Neural crest cell (in vitro differentiated cells): ENCODE results near the gene UMPS. TPM values are rescaled to one million over a fixed set of nuclear protein-coding genes. Genes with fewer than 3 reads are reported as not detected.

Source experiments
- DNase-seq: peaks from one replicate; pipeline ENCODE4 v3.0.0; 2021; ENCODE audit warnings: low read depth, mixed read lengths, low spot score
- H3K27ac Mint-ChIP-seq: one replicate; pipeline ENCODE4 v1.8.0; 2021; ENCODE audit warnings: mild to moderate bottlenecking, mixed read lengths; ENCODE audit not compliant: unreplicated experiment
- H3K27me3 Mint-ChIP-seq: 2 replicates; pipeline ENCODE4 v1.8.0; 2021; ENCODE audit warnings: low read depth, mild to moderate bottlenecking, mixed read lengths
- H3K36me3 Mint-ChIP-seq: 2 replicates; pipeline ENCODE4 v1.8.0; 2021; ENCODE audit warnings: low read depth, mild to moderate bottlenecking, mixed read lengths
- H3K4me1 Mint-ChIP-seq: 2 replicates; pipeline ENCODE4 v1.8.0; 2021; ENCODE audit warnings: mixed read lengths
- H3K4me3 Mint-ChIP-seq: one replicate; pipeline ENCODE4 v1.8.0; 2021; ENCODE audit warnings: mild to moderate bottlenecking, mixed read lengths
- H3K9me3 Mint-ChIP-seq: 2 replicates; pipeline ENCODE4 v1.8.0; 2021; ENCODE audit warnings: mixed read lengths
- CTCF ChIP-seq: fragments of 200-600 bp; sonication (generic); conservative IDR thresholded peaks from 2 replicates; pipeline ENCODE4 v1.5.0; 2021; ENCODE audit warnings: antibody characterized with exemption, mild to moderate bottlenecking
- total RNA-seq: library from RNA; stranded (reverse); gene quantifications from 2 replicates; pipeline ENCODE4 v1.2.1, GENCODE V29; 2021

Gene UMPS
- total RNA-seq, 1 donor from 2014 or later: 70.7 TPM

- H3K36me3 Mint-ChIP-seq: peaks cover 7% of the 10 kb centered on the region
- H3K27me3 Mint-ChIP-seq: no peaks in the 10 kb centered on the region
- TF ChIP-seq CTCF: no peak
- no peaks in the 10 kb centered on the region for H3K9me3 Mint-ChIP-seq
- DNase-seq: no peak
- peaks cover 68% of the 10 kb centered on the region for H3K4me1 Mint-ChIP-seq
- no peak overlapping the region for H3K4me3 Mint-ChIP-seq
- peak overlapping the region; percentile 38 for H3K27ac Mint-ChIP-seq
These were observed 44.1 kb downstream of the UMPS start for GRCh38 chr3:124774327-124774718.

- Mint-ChIP-seq H3K9me3 (no peaks in the 10 kb centered on the region), H3K4me3 (no peak overlapping the region), H3K36me3 (peaks cover 7% of the 10 kb centered on the region), H3K4me1 (peaks cover 68% of the 10 kb centered on the region), H3K27me3 (no peaks in the 10 kb centered on the region), H3K27ac (no peak overlapping the region)
- DNase-seq: no peak
- TF ChIP-seq CTCF: no peak
These were observed 44.7 kb downstream of the UMPS start for GRCh38 chr3:124774841-124775402.

- Mint-ChIP-seq H3K36me3 (peaks cover 7% of the 10 kb centered on the region), H3K4me3 (no peak overlapping the region)
- DNase-seq: no peak
These were observed 45.6 kb downstream of the UMPS start for GRCh38 chr3:124775877-124776276.

GRCh38 chr3:124776856-124777255, 46.6 kb downstream of the UMPS start:
- Mint-ChIP-seq H3K9me3 (no peaks in the 10 kb centered on the region), H3K27me3 (no peaks in the 10 kb centered on the region), H3K27ac (no peak overlapping the region), H3K4me3 (no peak overlapping the region), H3K36me3 (peaks cover 7% of the 10 kb centered on the region), H3K4me1 (peaks cover 69% of the 10 kb centered on the region)
- no peak for DNase-seq
- TF ChIP-seq CTCF: no peak

More at GRCh38 chr3:124775877-124776276, 45.6 kb downstream of the UMPS start:
- H3K9me3 Mint-ChIP-seq: no peaks in the 10 kb centered on the region
- peaks cover 69% of the 10 kb centered on the region for H3K4me1 Mint-ChIP-seq
- no peak for TF ChIP-seq CTCF
- no peak overlapping the region for H3K27ac Mint-ChIP-seq
- no peaks in the 10 kb centered on the region for H3K27me3 Mint-ChIP-seq

GRCh38 chr3:124777762-124778470, 47.7 kb downstream of the UMPS start:
- Mint-ChIP-seq H3K9me3 (no peaks in the 10 kb centered on the region), H3K36me3 (peaks cover 7% of the 10 kb centered on the region)

More at GRCh38 chr3:124777762-124778470, 47.7 kb downstream of the UMPS start:
- TF ChIP-seq CTCF: no peak
- Mint-ChIP-seq H3K4me3 (no peak overlapping the region), H3K27ac (no peak overlapping the region), H3K4me1 (peaks cover 61% of the 10 kb centered on the region), H3K27me3 (no peaks in the 10 kb centered on the region)
- DNase-seq: no peak
